GM19372 (cell line): Measurements from ENCODE around the gene MACF1.

Experiments used
- ATAC-seq: cut with Tn5 transposase; IDR thresholded peaks from one replicate; pipeline ENCODE4 v1.9.1; 2021; ENCODE audit warnings: mild to moderate bottlenecking, low read depth, moderate library complexity; ENCODE audit not compliant: unreplicated experiment

MACF1 gene

DNA sequence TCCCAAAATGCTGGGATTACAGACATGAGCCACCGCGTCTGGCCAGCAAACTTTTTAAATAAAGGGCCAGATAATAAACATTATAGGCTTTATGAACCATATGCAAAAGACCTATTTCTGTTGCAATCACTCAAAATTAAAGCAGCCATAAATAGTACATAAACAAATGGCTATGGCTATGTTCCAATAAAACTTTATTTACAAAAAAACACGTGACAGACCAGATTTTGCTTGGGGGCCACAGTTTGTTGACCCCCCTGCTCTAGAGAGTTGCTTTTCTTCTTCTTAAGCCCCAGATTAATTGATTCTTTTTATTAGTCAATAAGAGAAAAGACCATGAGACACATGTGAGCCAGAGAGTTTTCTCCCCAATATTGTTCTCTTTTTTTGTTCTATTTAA, 138.3 kb downstream of the MACF1 start:
- no peak for ATAC-seq

DNA sequence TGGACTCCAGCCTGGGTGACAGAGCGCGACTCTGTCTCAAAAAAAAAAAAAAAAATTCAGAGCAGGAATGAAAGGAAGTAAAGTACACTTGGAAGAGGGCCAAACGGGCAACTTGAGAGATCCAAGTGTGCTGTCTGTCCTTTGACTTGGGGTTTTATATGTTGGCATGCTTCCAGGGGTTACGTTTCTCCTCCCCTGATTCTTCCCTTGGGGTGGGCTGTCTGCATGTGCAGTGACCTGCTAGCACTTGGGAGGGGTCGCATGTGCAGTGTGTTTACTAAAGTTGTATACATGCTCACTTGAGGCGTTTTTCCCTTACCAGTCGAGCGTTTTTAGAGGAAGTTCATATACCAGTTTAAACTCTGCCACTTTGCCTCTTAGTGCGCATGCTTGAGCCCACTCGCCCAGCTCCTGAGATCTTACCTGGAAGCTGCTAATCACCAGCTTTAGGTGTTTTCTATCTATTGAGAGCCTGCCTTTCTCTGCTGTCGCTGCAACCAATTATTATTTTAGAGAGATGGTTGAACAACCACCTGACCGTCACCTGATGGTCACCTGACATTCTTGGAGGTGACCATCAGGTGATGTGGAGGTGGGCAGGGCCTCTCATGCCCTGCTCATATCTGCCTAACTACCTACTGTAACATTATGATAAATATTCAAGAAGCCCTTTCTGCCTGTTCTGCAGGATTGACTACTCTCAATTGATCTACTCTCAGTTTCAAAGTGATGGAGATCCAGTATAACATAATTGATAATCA, 140.1 kb downstream of the MACF1 start:
- no peak for ATAC-seq

DNA sequence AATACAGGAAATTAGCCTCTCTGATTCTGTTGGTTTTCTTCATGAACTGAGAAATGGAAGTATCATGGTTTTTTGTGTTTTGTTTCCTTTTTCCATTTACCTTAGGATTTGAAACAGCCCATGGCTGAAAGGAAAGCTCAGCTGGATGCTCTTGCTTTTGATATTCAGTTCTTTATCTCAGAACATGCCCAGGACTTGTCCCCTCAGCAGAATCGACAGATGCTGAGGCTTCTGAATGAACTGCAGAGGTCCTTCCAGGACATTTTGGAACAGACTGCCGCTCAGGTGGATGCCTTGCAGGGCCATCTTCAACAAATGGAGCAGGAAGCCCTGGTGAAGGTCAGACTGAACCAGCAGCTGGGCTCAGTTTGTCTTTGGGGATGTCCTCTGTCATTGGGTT, 142.4 kb downstream of the MACF1 start:
- ATAC-seq, result no peak

DNA sequence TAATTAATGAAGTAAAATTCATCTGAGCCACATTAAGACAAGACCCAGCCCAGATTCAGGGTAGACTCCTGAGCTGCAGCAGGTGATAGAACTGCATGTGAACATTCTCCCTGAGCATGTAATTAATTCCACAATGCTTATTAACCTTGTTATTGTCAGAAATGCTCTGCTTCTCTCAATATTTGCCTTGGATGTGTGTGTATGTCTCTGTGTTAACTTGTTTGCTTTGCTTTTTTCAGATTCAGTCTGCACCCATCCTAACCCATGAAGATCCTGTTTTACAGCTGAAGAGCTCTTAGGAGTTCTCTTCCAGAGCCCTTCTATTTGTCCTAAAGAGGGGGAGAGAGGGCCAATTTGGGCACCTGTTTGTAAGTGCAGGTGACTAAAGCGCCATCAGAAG, 143.8 kb downstream of the MACF1 start:
- ATAC-seq, result no peak

DNA sequence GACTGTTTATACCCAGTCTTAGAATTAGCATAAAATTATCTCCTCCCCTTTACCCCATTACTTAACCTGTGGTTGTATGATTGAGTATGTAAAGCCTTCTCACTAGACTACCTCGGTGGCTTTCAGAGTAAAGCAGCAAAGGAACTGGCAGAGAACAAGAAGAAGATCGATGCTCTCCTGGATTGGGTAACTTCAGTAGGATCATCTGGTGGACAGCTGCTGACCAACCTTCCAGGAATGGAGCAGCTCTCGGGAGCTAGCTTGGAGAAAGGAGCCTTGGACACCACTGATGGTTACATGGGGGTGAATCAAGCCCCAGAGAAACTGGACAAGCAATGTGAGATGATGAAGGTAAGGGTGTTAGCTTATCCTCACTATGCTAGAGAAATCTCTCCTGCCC, 148.4 kb downstream of the MACF1 start:
- ATAC-seq, result no peak

DNA sequence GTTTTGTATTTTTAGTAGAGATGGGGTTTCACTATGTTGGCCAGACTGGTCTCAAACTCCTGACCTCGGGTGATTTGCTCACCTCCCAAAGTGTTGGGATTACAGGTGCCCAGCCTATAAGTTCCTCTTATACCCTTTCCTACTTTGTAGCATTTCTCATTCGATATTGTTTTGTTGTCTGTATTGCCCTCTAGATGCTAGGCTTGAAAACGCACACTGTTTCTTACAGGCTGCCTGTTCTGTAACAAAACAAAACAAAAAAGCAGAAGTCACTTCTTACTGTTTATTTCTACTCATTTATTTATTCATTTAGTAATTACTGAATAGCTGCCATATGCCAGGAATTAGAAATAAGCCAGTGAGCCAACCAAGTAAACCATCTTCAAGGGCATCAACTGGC, 150.1 kb downstream of the MACF1 start:
- no peak for ATAC-seq

DNA sequence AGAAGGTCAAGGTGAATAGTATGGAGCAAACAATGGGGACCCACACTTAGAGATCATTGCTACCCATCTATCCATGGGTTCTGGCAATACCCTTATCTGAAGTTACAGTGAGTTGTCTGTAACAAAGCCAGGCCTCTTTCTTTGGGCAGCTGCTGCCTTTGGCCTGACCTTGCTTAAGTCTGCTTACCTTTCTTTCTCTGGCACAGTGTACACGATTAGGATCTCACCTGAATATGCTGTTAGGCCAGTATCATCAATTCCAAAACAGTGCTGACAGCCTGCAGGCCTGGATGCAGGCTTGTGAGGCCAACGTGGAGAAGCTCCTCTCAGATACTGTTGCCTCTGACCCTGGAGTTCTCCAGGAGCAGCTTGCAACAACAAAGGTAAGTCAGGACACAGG, 154.0 kb downstream of the MACF1 start:
- no peak for ATAC-seq

DNA sequence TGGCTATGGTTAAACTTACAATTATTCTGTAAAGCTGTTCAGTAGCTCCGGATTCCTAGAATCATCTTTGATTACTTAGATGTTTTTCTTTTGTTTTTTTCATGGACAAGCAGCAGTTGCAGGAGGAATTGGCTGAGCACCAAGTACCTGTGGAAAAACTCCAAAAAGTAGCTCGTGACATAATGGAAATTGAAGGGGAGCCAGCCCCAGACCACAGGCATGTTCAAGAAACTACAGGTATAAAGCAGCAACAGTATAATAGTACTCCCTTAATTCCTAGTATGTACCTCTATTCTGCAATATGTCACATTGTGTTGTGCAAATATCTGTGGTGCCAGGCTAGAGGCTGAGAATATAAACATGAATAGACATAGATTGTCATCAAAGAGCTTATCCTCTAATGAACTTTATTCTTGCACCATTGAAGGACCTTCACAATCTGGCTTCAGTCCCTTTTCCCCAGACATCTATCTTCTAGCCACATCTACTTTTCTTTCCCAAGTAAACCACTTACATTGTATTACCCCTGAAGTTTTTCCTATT, 154.6 kb downstream of the MACF1 start:
- ATAC-seq, result no peak

DNA sequence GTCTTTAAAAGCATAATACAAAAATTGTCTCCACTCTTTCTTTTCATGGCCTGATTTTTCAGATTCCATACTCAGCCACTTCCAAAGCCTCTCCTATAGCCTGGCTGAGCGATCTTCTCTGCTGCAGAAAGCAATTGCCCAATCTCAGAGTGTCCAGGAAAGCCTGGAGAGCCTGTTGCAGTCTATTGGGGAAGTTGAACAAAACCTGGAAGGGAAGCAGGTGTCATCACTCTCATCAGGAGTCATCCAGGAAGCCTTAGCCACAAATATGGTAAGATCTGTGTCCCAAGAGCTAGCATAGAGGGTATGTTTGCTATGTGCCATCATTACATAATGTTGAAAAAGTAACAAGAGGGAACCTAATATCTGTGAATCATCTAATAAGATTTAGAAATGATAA, 156.2 kb downstream of the MACF1 start:
- no peak for ATAC-seq

DNA sequence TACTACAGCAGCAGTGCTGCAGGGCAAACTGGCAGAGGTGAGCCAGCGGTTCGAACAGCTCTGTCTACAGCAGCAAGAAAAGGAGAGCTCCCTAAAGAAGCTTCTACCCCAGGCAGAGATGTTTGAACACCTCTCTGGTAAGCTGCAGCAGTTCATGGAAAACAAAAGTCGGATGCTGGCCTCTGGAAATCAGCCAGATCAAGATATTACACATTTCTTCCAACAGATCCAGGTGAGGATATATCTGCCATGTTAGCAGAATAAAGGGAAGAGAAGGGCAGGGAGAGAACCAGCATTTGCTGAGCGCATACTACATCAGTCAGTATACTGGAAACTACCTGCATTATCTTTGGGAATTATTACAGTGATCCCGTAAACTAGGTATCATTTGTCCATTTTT, 157.0 kb downstream of the MACF1 start:
- ATAC-seq, result no peak

DNA sequence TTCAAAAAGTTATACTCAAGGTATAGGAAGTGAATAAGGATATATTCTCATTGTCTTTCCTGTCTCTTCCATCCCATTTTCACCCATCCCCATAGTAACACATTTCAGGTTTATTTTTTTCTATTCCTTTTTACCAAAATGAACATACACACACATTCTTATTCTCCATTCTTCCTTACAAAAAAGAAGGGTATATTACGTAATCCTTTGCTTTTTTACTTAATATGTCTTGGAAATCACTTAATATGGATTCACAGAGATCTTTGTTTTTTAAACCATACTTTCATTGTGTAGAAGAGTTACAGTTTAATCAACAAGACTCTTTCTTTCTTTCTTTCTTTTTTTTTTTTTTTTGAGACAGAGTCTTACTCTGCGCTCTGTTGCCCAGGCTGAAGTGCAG, 158.8 kb downstream of the MACF1 start:
- no peak for ATAC-seq

DNA sequence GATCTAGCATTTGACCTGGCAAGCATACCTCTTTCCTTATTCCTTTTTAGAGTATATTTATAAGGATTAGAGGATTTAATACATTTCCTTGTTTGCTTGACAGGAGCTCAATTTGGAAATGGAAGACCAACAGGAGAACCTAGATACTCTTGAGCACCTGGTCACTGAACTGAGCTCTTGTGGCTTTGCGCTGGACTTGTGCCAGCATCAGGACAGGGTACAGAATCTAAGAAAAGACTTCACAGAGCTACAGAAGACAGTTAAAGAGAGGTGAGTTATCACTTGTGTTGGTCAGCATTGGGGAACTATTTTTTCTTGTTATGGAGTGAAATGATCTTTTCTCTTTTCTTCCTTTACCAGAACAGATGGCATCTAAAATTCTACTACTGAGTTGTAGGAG, 163.6 kb downstream of the MACF1 start:
- no peak for ATAC-seq

DNA sequence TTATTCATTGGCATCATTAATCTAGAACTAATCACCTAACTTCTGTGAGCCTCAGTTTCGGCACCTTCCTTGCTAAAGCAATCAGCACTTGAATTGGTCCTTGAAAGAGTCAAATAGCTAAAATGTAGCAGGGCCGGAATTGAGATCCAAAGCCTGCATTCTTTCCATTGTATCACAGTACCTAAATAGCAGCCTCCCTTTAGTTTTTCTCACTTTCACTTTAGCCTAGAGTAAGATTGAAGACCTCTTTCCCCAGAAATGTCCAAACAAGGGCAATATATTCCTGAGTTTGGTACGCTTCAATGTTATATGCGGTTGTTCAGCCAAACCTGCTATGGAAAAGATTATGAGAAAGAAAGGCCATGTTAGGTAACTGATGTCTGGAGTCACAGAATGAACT, 165.1 kb downstream of the MACF1 start:
- no peak for ATAC-seq

DNA sequence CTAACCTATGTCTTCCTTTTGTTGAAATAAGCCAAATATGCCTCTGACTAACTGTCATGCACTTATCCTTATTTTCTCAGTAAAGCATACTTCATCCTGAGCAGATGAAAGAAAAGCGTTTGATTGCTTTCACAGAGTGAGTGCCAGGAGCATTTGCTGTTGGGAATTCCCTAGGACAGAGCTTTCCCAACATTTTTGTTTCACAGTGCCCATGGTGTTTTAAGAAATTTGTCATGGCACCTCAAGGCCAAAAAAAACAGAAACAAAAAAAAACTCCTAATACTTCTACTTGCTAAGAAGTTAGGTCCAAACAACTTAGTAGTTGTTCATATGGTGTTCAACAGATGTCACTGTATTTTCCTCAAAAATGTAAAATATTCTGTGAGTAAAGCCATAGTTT, 166.1 kb downstream of the MACF1 start:
- ATAC-seq, result no peak

DNA sequence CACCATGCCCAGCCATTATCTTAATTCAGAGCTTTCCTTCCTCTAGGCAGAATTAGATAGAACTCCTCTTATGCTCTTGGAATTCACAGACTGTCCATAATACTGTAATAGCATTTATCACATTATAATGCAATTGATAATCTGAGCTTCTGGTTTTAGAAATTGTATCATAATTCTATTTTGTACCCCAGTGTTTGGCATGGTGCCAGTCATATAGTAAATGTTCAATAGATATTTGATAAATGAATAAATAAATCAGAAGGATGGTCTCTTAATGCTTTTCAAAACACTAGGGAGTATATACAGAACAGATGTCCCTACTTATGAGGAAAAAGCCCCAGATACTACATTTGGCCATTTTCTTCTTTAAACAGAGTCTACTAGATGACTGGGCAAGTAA, 167.6 kb downstream of the MACF1 start:
- no peak for ATAC-seq

DNA sequence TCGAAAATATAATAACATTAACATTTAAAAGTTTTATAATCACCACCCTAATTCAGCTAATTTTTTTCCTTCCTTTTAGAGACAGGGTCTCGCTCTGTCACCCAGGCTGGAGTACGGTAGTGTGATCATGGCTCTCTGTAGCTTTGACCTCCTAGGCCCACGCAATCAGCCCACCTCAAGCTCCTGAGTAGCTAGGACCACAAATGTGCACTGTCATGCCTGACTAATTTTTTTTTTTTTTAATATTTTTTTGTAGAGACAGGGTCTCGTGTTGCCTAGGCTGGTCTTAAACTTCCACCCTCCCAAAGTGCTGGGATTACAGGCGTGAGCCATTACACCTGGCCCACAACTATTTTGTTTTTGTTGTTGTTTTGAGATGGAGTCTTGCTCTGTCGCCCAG, 172.2 kb downstream of the MACF1 start:
- no peak for ATAC-seq

DNA sequence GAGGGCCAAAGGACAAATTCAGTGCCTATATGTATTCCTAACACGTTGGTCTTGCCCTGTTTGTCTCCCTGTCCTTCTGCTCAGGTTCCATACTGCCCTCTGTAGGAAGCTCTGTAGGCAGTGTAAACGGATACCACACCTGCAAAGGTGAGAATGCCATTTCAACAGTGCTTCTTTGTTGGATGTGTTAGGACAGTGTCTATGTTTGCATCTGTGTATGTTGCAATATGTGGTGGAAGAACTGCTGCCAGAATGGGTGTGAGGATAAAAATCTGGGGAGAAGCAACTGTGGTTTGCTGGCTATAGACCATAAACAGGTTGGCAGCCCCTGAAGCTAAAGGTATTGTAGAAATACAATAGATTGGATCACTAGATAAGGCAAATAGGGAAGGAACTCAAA, 173.9 kb downstream of the MACF1 start:
- no peak for ATAC-seq

DNA sequence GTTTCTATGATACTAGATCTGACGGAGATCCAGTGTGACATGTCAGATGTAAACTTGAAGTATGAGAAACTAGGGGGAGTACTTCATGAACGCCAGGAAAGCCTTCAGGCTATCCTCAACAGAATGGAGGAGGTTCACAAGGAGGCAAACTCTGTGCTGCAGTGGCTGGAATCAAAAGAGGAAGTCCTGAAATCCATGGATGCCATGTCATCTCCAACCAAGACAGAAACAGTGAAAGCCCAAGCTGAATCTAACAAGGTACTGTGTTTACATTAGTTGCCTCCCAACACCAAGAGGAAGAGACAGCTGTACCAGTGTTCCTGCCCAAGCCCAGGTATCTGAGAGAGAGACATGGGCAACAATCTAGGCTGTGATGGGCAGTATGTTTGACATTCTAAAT, 174.7 kb downstream of the MACF1 start:
- no peak for ATAC-seq

DNA sequence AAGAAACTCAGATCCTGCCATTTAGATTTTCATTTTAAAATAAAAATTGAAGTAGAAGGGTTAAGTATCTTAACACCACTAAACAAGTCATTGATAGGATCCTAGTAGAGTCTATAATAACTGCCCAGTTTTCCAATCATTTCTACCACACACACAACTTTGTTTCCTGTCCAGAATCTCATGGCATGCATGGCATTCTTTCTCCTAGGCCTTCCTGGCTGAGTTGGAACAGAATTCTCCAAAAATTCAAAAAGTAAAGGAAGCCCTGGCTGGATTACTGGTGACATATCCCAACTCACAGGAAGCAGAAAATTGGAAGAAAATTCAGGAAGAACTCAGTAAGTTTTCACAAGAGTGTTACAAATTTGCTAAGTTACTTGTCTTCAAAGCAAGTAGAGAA, 175.5 kb downstream of the MACF1 start:
- ATAC-seq, result no peak

DNA sequence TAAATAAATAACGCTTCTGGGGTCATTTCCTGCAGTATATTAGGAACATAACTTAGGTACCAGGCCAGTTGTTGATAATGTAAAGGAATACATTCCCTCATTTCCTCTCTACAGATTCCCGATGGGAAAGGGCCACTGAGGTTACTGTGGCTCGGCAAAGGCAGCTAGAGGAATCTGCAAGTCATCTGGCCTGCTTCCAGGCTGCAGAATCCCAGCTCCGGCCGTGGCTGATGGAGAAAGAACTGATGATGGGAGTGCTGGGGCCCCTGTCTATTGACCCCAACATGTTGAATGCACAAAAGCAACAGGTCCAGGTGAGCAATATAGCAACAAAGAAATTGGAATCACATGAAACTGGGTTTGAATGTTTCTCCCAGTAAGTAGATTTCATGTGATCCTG, 177.3 kb downstream of the MACF1 start:
- no peak for ATAC-seq

DNA sequence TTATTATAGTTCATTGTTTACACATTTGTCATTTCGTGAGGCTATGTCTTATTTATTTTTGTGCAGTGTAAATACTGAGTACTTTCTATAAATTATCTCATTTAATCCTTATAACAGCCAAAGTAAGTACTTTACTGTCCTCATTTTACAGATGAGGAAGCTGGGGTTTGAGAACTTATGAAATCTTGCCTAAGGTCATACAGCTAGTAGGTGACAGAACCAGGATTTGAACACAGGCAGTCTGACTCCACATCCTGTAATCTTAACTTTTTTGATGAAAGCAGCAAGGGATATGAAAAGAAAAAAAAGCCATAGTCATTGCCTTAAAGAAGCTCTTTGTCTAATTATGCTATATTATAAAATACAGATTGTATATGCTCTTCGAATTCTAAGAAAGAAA, 179.8 kb downstream of the MACF1 start:
- ATAC-seq, result no peak

DNA sequence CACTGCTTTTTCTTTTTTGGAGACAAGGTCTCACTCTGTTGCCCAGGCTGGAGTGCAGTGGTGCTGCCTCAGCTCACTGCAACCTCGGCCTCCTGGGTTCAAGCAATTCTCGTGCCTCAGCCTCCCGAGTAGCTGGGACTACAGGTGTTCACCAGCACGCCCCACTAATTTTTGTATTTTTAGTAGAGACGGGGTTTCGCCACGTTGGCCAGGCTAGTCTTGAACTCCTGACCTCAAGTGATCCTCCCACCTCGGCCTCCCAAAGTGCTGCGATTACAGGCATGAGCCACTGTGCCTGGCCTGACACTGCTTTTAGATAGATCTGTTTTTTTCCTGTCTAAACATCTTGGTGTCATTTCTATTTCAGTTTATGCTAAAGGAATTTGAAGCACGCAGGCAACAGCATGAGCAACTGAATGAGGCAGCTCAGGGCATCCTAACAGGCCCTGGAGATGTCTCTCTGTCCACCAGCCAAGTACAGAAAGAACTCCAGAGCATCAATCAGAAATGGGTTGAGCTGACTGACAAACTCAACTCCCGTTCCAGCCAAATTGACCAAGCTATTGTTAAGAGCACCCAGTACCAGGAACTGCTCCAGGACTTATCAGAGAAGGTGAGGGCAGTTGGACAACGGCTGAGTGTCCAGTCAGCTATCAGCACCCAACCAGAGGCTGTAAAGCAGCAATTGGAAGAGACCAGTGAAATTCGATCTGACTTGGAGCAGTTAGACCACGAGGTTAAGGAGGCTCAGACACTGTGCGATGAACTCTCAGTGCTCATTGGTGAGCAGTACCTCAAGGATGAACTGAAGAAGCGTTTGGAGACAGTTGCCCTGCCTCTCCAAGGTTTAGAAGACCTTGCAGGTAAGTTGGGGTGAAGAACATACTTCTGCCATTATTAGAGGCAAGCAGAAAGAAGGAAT, 180.8 kb downstream of the MACF1 start:
- ATAC-seq, result no peak
